Neutrophil (primary cell): ENCODE measurements around the gene TSPAN1.

ENCODE experiments used
- H3K27ac ChIP-seq: fragments of 200-600 bp; sonication (generic); 2 replicates; pipeline ENCODE4 v1.5.1; 2016; ENCODE audit warnings: mild to moderate bottlenecking, moderate library complexity
- H3K27me3 ChIP-seq: fragments of 200-600 bp; sonication (generic); 2 replicates; pipeline ENCODE4 v1.6.0; 2016; ENCODE audit warnings: mild to moderate bottlenecking
- H3K36me3 ChIP-seq: fragments of 200-600 bp; sonication (generic); 2 replicates; pipeline ENCODE4 v1.5.1; 2017
- H3K4me1 ChIP-seq, 2 experiments: fragments of 200-600 bp in 1 of 2; sonication (generic) in 1 of 2; 1 replicate in 1 of 2; 2 replicates in 1 of 2; pipeline versions ENCODE4 v1.5.1 to v1.6.1; 2013 to 2016; ENCODE audit warnings: low read depth in 1 of 2, low read length in 1 of 2, mild to moderate bottlenecking in 1 of 2, moderate library complexity in 1 of 2; ENCODE audit not compliant: control insufficient read depth in 1 of 2, insufficient read depth in 1 of 2
- H3K4me3 ChIP-seq, 2 experiments: fragments of 200-600 bp in 1 of 2; sonication (generic) in 1 of 2; 1 replicate in 1 of 2; 2 replicates in 1 of 2; pipeline ENCODE4 v1.5.1; 2013 to 2016; ENCODE audit warnings: low read depth in 1 of 2, low read length in 1 of 2, mild to moderate bottlenecking in 1 of 2, moderate library complexity in 1 of 2
- H3K9me3 ChIP-seq: fragments of 200-600 bp; sonication (generic); 2 replicates; pipeline ENCODE4 v1.5.1; 2016
- TF ChIP-seq, protein P1 (sequence below): fragments of 200-600 bp; sonication (generic); IDR thresholded peaks from 2 replicates; pipeline ENCODE4 v1.5.1; 2016; ENCODE audit warnings: antibody characterized with exemption

TSPAN1 gene

DNA sequence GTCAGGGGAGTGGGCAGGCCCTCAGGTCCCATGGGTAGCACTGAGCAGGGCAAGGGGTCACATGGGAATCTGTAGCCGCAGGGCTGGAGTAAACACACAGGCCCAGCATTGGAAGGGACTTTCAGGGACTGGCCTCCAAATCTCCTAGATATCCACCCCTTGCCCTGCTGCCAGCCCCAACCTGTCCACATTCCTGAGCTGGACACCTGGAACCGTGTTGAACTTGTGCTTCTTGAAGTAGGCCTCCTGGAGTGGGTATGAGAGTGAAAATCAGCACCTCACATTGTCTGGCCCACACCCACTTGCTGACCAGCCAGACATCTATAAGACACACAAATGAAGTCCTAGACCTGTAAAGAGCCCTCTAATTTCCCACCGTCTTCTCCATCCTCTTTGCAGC, 15.7 kb downstream of the TSPAN1 start:
- H3K4me1 ChIP-seq, result peaks cover 8 to 10% of the 10 kb centered on the region in 2 experiments
- H3K4me3 ChIP-seq, result no peak overlapping the region
- H3K9me3 ChIP-seq, result no peaks in the 10 kb centered on the region
- TF ChIP-seq, protein P1, sequence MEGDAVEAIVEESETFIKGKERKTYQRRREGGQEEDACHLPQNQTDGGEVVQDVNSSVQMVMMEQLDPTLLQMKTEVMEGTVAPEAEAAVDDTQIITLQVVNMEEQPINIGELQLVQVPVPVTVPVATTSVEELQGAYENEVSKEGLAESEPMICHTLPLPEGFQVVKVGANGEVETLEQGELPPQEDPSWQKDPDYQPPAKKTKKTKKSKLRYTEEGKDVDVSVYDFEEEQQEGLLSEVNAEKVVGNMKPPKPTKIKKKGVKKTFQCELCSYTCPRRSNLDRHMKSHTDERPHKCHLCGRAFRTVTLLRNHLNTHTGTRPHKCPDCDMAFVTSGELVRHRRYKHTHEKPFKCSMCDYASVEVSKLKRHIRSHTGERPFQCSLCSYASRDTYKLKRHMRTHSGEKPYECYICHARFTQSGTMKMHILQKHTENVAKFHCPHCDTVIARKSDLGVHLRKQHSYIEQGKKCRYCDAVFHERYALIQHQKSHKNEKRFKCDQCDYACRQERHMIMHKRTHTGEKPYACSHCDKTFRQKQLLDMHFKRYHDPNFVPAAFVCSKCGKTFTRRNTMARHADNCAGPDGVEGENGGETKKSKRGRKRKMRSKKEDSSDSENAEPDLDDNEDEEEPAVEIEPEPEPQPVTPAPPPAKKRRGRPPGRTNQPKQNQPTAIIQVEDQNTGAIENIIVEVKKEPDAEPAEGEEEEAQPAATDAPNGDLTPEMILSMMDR, result no peak
- no peaks in the 10 kb centered on the region for H3K27me3 ChIP-seq
- H3K36me3 ChIP-seq, result peaks cover 37% of the 10 kb centered on the region
- H3K27ac ChIP-seq, result no peak overlapping the region

DNA sequence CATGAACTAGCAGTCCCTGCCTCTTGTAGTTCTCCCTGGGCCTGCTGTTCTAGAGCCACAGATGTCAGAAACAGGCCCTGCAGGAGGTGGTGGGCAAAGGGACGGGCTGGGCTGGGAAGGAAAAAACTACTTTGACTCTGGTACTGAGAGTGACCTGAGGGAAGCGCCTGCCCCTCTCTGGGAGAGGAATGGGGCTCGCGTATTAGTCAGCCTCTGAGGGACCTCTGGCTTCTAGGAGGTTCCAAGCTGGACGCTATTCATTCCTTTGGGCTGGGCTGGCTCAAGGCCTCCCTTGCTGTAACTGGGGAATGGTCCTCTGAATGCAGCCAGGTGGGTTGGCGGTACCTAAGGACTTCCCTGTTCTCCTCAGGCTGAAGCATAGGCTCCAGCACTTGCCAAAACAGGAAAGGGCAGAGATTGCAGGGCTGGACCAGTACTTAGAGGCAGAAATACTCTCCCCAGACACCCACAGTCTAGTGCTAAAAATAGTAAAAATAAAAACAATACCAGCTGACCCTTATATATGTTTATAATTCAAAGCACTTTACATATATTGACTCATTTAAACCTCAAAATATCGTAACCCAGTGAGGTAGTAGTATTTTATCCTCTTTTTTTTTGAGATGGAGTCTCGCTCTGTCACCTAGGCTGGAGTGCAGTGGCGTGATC, 16.3 kb downstream of the TSPAN1 start:
- Histone ChIP-seq H3K27me3 (no peaks in the 10 kb centered on the region), H3K36me3 (peaks cover 37% of the 10 kb centered on the region), H3K4me3 (no peak overlapping the region), H3K27ac (no peak overlapping the region), H3K4me1 (peaks cover 8 to 10% of the 10 kb centered on the region in 2 experiments), H3K9me3 (no peaks in the 10 kb centered on the region)
- TF ChIP-seq, protein P1, result no peak

DNA sequence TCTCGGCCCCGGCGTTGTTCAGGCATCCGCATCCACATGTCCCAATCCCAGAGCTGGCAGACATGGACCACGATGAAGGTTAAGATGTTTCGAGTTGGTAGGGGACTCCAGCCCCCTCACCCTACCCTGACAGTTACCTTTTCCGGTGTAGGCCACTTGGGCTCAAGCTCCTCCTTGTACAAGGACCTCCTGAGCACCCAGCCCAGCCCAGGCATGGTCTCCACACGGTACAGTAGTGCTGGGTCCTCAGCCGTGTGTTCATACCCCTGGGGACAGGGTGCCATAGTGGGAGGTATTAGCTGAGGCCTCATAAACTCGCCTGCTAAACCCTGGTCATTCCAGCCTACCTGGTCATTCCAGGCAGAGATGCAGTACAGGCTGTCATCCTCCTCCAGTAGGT, 17.3 kb downstream of the TSPAN1 start:
- no peaks in the 10 kb centered on the region for H3K9me3 ChIP-seq
- TF ChIP-seq, protein P1, result no peak
- H3K27me3 ChIP-seq, result no peaks in the 10 kb centered on the region
- no peak overlapping the region for H3K27ac ChIP-seq
- H3K4me3 ChIP-seq, result no peak overlapping the region
- H3K4me1 ChIP-seq, result peaks cover 8 to 10% of the 10 kb centered on the region in 2 experiments
- peaks cover 37% of the 10 kb centered on the region for H3K36me3 ChIP-seq

DNA sequence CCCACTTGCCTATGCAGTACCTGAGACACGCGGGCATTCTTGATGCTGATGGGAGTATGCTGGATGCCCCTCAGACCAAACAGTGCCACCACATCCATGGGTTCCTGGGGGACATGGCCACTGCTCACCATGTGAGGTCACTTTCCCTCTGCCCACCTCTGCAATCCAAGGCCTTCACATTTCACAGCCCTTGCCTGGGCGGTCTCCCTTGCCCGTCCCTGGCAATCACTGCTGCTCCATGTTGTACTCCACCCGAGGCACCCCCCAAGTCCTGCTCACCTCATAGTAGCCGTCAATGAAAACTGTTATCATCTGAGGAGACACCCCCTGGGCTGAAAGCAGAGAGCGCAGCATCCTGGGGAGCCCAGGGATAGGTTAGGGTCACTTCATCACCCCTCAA, 18.4 kb downstream of the TSPAN1 start:
- Histone ChIP-seq H3K27me3 (no peaks in the 10 kb centered on the region), H3K4me1 (peaks cover 14 to 20% of the 10 kb centered on the region in 2 experiments), H3K36me3 (peaks cover 37% of the 10 kb centered on the region), H3K4me3 (no peak overlapping the region), H3K9me3 (no peaks in the 10 kb centered on the region), H3K27ac (no peak overlapping the region)
- TF ChIP-seq, protein P1, result no peak

GRCh38 chr1:46193984-46194570, 19.2 kb downstream of the TSPAN1 start:
- Histone ChIP-seq H3K4me3 (no peak overlapping the region), H3K36me3 (peaks cover 30% of the 10 kb centered on the region), H3K9me3 (no peaks in the 10 kb centered on the region), H3K27me3 (no peaks in the 10 kb centered on the region), H3K27ac (no peak overlapping the region), H3K4me1 (peaks cover 19 to 25% of the 10 kb centered on the region in 2 experiments)
- TF ChIP-seq, protein P1, result no peak
